Measurements from ENCODE around the gene ANKRD18A.
"Not testable (repeated sequence)": the region's sequence is repeated elsewhere in the genome, so short reads cannot be mapped to it uniquely, and the experiment has no call there.

The ANKRD18A gene

DNA sequence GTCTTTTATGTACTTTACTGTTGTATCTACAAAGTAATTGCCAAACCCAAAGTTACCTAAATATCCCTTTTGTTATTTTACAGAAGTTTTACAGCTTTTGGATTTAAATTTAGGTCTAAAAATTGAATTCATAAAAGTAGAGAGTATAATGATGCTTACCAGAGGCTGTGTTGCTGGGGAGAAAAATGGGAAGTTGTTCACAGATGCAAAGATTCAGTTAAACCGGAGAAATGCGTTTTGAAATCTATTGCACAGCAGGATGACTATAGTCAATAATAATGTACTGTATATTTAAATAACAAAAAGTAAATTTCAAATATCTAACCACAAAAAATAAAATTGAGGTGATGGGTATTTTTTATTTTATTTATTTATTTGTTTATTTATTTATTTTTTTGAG, 2.6 kb upstream of the ANKRD18A start:
- no peak for DNase-seq

DNA sequence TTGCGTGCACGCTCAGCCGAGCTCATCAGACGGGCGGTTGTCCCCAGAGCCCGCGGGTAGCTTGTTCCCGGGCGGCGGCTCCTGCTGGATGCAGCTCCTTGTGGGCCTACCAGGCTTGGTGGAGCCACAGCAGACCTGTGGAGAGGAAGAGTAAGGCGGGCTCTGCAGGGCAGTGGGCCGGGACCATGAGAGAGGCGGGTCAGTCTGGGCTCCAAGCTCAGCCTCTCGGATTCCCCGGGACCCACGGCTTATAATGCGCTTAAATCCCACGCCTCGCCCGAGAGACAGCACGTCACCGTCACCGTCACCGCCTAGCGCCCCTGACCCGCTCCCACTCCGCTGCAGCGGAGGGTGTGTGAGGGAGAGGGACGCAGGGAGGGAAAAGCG, 1.9 kb upstream of the ANKRD18A start:
- DNase-seq = peak; percentile 4

DNA sequence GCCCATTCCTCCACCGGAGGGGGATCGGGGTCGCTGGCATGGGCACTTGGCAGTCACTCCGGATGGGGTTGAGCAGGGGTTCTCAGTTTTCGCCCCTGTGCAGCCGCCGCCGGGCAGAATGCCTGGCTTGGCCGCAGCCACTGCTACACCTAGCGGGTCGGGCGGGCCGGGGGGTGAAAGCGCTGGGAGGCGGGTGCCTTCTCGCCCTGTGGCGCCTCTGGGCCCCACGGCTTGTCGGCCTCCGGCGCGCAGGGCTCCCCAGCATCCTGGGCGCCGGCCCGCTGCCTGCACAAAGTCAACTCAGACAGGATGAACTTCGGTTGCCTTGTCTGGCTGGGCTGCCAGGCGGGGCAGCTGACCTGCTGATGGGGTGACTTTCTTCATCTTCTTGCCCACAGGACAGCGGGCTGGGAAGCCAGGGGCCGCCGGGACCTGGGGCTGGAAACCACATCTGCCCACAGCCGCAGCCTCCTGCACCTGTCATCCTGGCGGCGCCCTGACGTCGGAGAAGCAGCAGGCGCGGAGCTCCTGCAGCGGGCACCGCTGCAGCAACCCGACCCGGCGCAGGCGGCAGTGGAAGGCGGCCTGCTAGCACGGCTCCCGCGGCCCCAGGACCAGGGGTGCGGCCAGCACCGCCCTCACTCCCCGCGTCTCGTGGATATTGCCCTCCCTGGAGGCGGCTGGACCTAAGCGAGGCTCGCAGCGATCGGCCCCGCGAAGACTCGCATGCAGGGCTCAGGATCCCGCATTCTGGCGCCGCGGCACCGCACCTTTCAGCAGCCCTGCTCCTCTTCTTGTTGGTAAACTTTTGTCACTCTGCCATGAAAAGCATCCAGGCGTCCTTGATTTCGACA, 1.3 kb upstream of the ANKRD18A start:
- DNase-seq = peak; percentile 44

DNA sequence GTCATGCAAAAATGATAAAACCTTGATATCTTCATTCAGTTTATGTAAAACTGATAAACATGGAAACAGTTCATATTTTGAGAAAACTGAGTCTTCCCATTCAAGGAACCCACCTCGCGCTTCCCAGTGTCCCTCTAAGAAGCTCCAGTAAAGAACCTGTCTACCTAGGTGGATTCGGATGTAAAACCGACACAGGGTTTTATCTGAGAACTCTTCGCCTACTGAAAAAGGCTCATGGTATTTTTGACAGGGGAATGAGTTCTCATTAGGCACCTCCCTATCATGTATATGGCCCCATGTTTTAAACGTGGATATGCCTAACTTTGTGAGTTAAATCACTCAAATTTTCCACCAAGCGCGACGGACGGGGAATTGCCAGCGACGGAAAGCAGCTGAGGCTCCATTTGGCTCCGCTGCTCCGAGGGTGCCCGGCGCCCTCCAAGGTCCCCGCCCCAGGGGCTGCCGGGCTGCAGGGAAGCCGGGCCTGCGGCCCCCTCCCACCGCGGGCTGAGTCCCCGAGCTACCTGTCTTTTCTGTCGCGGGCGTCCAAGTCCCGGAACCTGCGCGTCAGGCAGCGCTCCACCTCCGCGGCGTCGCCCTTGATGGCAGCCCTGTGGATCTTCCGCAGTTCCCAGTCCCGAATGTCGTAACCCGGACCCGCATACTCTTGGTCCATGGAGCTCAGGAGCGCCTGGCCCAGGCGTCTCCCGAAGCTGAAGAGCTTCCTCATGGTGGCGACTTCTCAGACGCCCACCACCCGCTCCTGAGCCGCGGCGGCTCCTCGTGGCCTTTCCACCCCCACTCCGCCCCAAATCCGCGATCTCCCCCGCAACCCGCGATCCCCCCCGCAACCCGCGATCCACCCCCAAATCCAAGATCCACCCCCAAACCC, 594 bp downstream of the ANKRD18A start:
- DNase-seq = peak; percentile 29

DNA sequence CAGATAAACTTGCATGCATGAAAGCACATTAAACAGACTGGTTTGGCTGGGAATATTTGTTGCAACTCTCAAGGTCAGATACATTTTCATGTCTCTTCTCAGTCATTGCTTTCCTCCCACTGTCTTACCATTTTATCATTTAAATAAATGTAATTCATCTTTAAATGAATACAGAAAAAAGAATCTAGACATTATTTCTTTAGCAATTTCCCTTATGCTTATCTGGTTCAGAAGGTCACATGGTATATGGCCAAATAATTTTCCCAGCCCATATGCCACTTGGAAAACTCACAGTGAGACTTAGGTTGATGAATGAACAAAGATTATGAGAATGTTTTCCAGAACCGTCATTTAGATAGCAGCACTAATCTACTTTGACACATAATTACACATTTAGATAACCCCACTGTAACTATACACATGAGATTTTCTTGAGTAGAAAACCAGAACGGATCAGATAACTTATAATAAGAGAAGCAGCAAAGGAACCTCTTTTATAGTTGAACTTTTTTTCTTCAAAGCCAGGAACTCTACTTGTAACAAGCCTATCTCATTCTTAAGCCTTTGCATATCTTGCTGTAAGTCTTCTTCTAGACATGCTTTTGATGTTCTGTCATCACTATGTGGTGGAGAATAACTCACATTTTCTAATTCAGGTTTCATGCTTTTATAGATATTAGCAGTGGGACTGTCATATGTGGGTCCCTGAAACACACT, 22.2 kb downstream of the ANKRD18A start:
- DNase-seq = not testable (repeated sequence)

DNA sequence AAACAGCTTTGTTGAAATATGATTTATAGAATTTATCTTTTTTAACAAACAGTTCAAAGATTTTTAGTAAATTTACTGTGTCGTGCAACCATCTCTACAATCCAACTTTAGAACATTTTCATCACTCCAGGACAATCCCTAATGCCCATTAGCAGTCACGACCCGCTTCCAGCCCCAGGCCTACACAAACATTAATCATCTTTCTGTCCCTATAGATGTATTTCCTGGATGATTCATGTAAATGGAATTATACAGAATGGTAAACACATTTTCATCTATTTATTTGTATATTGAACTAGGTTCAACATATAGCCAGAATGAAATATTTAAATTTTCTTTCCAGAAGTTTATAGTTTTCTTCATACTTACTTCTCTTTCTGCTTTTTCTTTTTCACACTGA, 25.3 kb downstream of the ANKRD18A start:
- DNase-seq = not testable (repeated sequence)

DNA sequence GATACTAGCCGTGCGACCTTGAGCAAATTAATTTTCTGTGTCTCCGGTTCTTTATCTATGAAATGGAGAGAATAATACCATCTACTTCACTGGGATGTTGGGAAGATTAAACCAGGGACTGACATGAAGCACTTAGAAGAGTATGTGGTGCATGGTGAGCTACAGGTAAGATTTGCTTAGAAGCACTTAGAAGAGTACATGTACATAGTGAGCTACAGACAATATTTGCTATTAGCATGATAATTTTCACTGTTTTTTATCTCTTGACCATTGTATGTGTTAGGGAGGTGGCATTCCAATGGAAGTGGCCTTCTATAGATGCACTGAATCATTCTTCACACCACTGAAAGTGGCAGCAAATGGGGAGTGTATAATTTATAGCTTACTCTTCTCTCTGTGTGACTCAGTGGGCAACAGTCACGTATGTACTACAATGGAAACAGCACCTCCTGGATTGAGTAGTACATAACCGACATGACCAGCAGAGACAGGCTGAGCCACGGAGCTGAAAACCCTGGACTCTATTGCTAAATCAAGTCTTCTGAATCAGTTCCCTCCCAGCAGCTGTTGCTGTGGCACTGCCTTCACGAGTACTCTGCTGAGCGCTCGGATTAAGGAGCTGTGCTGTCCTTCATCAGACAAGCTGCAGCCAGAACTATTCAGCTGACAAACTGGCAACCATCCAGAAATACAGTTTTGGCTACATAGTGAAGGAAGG, 28.9 kb downstream of the ANKRD18A start:
- not testable (repeated sequence) for DNase-seq

DNA sequence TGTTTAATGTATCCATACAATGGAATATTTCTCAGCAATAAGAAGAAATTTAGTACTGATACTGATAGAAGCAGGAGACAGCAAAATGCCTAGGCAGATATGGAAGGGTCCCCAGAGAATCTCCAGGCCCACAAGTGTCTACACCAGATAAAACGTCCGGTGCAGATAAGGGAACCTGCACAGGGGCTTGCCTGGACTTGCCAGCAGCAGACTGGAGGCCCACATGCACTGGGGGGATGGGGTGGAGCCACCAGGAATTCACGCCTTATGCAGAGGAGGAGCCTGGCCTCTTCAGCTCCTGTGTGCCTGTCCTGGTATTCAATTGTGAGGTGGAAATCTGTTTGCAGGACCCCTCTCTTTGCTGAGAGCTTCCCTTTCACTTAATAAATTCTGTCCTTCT, 36.6 kb downstream of the ANKRD18A start:
- DNase-seq = not testable (repeated sequence)

DNA sequence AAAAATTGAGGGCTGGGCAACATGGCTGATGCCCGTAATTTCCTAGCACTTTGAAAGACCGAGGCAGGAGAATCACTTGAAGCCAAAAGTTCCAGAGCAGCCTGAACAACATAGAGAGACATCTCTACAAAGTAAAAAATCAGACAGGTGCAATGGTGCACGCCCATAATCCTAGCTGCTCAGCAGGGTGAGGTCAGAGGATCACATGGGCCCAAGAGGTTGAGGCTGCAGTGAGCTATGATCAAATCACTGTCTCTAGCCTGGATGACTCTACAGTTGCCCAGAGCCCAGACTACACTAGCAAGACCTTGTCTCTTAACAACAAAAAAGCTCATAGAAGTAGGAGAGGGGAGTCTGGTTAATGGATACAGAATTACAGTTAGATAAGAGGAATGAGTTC, 40.3 kb downstream of the ANKRD18A start:
- DNase-seq = not testable (repeated sequence)

DNA sequence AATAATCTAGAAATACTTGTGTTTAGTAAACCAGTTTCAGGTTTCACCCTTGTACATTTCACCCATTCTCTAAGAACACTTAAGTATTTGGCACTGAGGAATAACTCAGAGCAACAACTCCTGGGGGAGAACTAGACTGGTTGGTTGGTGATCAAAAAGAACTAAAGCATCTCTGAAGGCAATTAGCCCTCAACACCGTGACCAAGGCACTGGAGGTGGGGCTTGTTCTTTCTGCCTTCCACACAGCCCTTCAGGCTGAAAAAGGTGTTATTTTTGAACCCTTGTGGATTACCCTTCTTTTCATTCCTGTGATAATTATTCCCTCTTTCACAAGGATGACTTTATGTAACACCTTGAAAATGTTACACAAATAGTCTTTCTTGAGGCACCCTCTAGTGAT, 44.2 kb downstream of the ANKRD18A start:
- DNase-seq = peak; percentile 14

DNA sequence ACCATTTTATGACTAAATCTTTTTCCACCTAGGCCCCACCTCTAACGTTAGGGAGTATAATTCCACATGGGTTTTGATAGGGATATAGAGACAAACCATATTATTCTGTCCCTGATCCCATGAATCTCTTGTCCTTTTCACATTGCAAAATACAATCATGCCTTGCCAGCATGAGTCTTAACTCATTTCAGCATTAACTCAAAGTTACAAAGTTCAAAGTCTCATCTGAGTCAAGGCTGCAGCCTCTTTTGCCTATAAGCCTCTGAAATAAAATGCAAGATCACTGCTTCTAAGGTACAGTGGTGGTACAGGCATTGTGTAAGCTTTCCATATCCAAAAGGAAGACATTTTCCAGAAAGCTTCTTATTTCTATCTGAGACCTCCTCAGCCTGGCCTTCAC, 54.3 kb downstream of the ANKRD18A start:
- not testable (repeated sequence) for DNase-seq

DNA sequence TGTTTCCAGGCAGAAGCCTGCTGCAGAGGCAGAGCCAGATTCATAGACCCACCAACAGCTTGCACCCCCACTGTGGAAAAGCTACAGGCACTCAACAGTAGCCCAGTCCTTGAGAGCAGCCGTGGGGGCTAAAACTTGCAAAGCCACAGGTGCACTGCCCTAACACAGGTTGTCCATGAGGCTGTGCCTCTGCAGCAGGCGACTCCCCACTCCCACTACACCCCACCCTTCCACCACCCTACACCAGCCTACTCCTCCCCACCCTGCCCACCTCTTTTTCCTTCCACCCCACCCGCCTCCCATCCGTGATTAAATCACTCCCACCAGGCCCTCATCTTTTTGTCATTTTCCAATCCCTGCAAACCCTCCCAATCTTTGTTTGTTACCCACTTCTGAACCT, 55.2 kb downstream of the ANKRD18A start:
- not testable (repeated sequence) for DNase-seq

DNA sequence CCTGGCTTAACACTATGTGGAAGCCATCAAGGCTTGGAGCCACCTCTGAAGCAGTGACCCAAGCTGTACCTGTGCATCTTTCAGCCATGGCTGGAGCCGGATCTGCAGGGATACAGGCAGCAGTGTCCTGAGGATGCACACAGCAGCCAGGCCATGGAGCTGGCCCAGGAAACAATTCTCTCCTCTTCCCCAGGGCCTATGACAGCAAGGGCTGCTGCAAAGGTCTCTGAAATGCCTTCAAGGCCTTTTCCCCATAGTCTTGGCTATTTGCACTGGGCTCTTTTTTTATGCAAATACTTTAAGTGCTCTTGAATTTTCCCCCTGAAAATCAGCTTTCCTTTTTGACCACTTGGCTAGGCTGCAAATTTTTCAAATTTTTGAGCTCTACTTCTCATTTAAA, 56.5 kb downstream of the ANKRD18A start:
- not testable (repeated sequence) for DNase-seq

DNA sequence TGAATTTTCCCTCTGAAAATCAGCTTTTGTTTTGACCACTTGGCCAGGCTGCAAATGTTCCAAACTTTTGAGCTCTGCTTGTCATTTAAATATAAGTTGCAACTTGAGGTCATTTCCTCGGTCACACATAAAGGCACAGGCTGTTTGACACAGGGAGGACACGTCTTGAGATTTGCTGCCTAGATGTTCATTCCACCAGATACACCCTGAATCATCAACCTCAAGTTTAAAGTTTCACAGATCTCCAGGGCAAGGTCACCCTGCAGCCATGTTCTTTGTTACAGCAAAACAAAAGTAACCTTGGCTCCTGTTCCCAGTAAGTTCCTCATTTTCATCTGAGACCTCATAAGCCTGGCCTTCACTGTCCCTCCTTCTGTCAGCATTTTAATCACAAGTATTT, 59.3 kb downstream of the ANKRD18A start:
- not testable (repeated sequence) for DNase-seq

DNA sequence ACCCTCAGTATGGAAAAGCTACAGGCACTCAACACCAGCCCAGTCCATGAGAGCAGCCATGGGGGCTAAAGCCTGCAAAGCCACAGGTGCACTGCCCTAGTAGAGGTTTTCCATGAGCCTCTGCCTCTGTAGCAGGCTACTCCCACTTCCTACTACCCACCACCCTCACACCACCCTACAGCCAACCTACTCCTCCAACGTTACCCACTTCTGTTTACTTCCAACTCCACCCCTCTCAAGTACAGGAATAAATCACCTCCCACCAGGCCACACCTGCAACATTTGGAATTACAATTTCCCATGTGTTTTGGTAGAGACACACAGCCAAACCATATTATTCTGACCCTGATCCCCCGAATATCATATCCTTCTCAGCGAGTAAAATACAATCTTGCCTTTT, 61.2 kb downstream of the ANKRD18A start:
- not testable (repeated sequence) for DNase-seq

DNA sequence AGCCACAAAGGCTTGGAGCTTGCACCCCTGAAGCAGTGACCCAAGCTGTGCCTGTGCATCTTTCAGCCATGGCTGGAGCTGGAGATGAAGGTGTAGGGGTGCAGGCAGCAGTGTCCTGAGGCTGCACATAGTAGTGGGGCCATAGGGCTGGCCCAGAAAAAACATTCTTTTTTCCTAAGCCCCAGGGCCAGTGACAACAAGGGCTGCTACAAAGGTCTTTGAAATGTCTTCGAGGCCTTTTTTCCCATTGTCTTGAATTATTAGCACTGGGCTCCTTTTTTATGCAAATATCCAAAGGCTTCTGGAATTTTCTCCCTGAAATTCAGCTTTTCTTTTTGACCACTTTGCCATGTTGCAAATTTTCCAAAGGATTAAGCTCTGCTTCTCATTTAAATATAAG, 62.6 kb downstream of the ANKRD18A start:
- DNase-seq = not testable (repeated sequence)

DNA sequence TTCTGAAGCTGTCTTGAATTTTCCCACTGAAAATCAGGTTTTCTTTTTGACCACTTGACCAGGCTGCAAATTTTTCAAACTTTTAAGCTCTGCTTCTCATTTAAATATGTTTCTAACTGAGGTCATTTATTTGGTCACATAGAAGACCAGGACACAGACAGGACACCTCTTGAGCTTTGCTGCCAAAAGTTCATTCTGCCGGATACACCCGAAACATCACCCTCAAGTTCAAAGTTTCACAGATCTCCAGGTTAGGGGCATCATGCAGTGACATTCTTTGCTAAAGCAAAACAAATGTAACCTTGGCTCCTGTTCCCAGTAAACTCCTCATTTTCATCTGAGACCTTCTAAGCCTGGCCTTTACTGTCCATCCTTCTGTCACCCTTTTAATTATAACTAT, 65.4 kb downstream of the ANKRD18A start:
- DNase-seq = not testable (repeated sequence)

DNA sequence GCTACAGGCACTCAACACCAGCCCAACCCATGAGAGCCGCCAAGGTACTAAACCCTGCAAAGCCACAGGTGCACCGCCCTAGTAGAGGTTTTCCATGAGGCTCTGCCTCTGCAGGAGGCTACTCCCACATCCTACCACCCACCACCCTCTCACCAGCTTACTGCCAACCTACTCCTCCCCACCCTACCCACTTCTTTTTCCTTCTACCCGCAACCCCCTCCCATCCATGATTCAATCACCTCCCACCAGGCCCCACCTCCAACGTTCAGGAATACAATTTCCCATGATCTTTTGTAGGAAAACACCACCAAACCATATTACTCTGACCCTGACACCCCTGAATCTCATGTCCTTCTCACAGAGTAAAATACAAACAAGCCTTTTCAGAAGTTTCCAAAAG, 67.4 kb downstream of the ANKRD18A start:
- not testable (repeated sequence) for DNase-seq

DNA sequence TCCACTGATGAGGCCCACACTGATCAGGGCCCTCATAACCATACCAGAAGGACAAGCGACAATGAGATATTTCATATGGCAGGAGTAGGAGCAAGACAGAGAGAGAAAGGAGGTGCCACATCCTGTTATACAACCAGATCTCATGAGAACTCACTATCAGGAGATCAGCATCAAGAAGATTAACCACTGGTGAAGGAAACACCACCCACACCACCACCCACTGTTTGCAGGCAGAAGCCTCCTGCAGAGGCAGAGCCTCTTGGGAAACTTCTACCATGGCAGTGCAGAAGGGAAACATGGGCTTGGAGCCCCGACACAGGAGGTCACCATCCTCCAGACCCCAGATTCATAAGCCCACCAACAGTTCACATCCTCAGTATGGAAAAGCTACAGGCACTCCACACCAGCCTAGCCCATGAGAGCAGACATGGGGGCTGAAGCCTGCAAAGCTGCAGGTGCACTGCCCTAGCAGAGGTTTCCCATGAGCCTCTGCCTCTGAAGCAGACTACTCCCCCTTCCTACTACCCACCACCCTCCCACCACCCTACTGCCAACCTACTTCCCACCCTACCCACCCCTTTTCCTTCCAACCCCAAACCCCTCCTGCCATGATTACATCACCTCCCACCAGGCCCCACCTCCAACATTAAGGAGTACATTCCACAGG, 73.8 kb downstream of the ANKRD18A start:
- DNase-seq = peak; percentile 54

DNA sequence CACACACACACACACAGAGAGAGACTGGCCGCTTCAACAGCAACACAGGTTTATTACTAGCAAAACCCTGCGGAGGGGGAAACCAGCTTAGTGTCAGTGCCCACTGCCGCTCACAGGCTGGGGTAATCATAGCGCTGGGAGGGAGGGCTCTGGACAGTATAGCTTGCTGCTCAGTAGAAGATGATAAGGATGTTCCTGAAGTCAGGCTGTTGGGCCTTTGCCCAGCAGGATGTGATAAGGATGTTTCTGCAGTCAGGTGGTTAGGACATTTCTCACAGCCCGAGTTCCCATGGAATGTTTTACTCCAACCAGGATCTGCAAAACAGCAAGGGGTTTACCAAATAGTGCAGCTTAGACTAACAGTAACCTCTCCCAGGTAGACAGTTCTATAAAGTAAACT, 79.9 kb downstream of the ANKRD18A start:
- not testable (repeated sequence) for DNase-seq

DNA sequence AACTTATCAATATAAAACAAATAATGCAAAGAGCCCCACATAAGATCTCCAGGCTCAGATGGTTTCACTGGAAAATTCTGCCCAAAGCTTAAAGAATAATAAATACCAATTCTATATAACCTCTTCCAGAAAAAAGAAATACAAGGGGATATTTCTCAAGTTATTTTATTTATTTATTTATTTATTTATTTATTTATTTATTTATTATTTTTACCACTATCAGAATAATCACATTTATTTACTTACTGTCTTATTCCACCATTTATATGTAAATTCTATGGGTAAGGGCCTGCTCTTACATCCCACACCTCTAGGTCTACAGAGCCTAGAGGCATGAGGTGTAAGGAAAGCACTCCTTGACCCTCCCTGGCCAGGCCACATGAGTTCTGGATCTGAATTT, 91.1 kb downstream of the ANKRD18A start:
- DNase-seq = no peak

DNA sequence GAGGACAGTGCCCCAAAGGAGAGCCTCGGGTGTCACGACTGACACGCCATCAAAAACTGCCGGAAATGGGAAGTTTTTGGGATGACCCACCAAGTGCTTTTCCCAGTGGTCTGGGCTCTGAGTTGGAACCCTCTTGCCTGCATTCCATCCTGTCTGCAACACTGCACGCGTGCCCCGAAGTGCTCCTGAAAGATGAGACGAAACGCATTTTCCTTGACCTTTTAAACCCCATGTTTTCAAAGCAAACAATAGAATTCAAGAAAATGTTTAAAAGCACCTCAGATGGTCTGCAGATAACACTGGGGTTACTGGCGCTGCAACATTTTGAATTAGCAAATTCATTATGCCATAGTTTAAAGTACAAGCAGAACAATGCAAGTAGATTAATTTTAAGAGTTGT, 92.9 kb downstream of the ANKRD18A start:
- no peak for DNase-seq

Data from CD4-positive, alpha-beta T cell treated with Interleukin-21 for 1 hour (primary cell).